ENCODE results near the gene CIAO1. TPM values are rescaled to one million over a fixed set of nuclear protein-coding genes. Genes with fewer than 3 reads are reported as not detected.

CIAO1 gene
- total RNA-seq, 3 donors from 2014 or later (not counting 1 experiment from before 2014, with no cell fraction given): 74.9 to 109 (median 106) TPM

GRCh38 chr2:96274355-96275056, 8.5 kb downstream of the CIAO1 start:
- TF ChIP-seq CTCF (IDR thresholded peaks at IDR 0.05): no peak
- no peaks in the 10 kb centered on the region for H3K27me3 Mint-ChIP-seq (ENCODE audit: low read depth in 2 of 2)
- H3K4me3 Mint-ChIP-seq: no peak overlapping the region
- no peaks in the 10 kb centered on the region for H3K9me3 ChIP-seq (ENCODE audit: control insufficient read depth, insufficient read depth, low read length)
- no peaks in the 10 kb centered on the region for H3K4me1 Mint-ChIP-seq
- ATAC-seq (no peak), DNase-seq (no peak)
- 97% methylated on average over 7 of the region's 7 CpGs for WGBS (ENCODE audit: insufficient coverage)
- H3K27ac Mint-ChIP-seq: peak overlapping the region in 1 of 2 donors; percentile 43
- no peaks in the 10 kb centered on the region for H3K27me3 ChIP-seq (ENCODE audit: control insufficient read depth, insufficient read depth, low read length)
- H3K27ac ChIP-seq (ENCODE audit: low read length): no peak overlapping the region
- H3K4me3 ChIP-seq (ENCODE audit: low read length): no peak overlapping the region
- H3K4me1 ChIP-seq (ENCODE audit: control insufficient read depth, insufficient read depth, low read length): no peaks in the 10 kb centered on the region
- H3K9me3 Mint-ChIP-seq: no peaks in the 10 kb centered on the region
- peaks cover 18% of the 10 kb centered on the region for H3K36me3 Mint-ChIP-seq
- H3K36me3 ChIP-seq (ENCODE audit: control insufficient read depth, insufficient read depth, low read length): peaks cover 78% of the 10 kb centered on the region
- intact Hi-C loops (cut with micrococcal nuclease): no loop called here

- Mint-ChIP-seq H3K36me3 (peaks cover 19% of the 10 kb centered on the region), H3K27ac (no peak overlapping the region), H3K27me3 (ENCODE audit: low read depth in 2 of 2) (no peaks in the 10 kb centered on the region), H3K9me3 (no peaks in the 10 kb centered on the region), H3K4me1 (no peaks in the 10 kb centered on the region), H3K4me3 (no peak overlapping the region)
- no peak overlapping the region for H3K27ac ChIP-seq (ENCODE audit: low read length)
- no peak for TF ChIP-seq CTCF (IDR thresholded peaks at IDR 0.05)
- H3K4me3 ChIP-seq (ENCODE audit: low read length): no peak overlapping the region
- peaks cover 78% of the 10 kb centered on the region for H3K36me3 ChIP-seq (ENCODE audit: control insufficient read depth, insufficient read depth, low read length)
- H3K9me3 ChIP-seq (ENCODE audit: control insufficient read depth, insufficient read depth, low read length): no peaks in the 10 kb centered on the region
- ATAC-seq (no peak), DNase-seq (no peak)
- no peaks in the 10 kb centered on the region for H3K4me1 ChIP-seq (ENCODE audit: control insufficient read depth, insufficient read depth, low read length)
- intact Hi-C loops (cut with micrococcal nuclease): no loop called here
- 96% methylated on average over 21 of the region's 21 CpGs for WGBS (ENCODE audit: insufficient coverage)
- H3K27me3 ChIP-seq (ENCODE audit: control insufficient read depth, insufficient read depth, low read length): no peaks in the 10 kb centered on the region
These were observed 10.9 kb downstream of the CIAO1 start for GRCh38 chr2:96276787-96277499.

- Mint-ChIP-seq H3K36me3 (peaks cover 39% of the 10 kb centered on the region), H3K9me3 (no peaks in the 10 kb centered on the region), H3K27me3 (ENCODE audit: low read depth in 2 of 2) (no peaks in the 10 kb centered on the region), H3K4me1 (no peaks in the 10 kb centered on the region), H3K4me3 (no peak overlapping the region), H3K27ac (peak overlapping the region in 1 of 2 donors; percentile 35)
- Histone ChIP-seq H3K27ac (ENCODE audit: low read length) (no peak overlapping the region), H3K9me3 (ENCODE audit: control insufficient read depth, insufficient read depth, low read length) (no peaks in the 10 kb centered on the region), H3K4me1 (ENCODE audit: control insufficient read depth, insufficient read depth, low read length) (no peaks in the 10 kb centered on the region), H3K36me3 (ENCODE audit: control insufficient read depth, insufficient read depth, low read length) (peaks cover 99% of the 10 kb centered on the region), H3K27me3 (ENCODE audit: control insufficient read depth, insufficient read depth, low read length) (no peaks in the 10 kb centered on the region), H3K4me3 (ENCODE audit: low read length) (no peak overlapping the region)
- no peak for ATAC-seq
- TF ChIP-seq CTCF (IDR thresholded peaks at IDR 0.05): no peak
- WGBS (ENCODE audit: insufficient coverage): 84% methylated on average over 6 of the region's 6 CpGs
- no peak for DNase-seq
- intact Hi-C loops (cut with micrococcal nuclease): no loop called here
These were observed 21.3 kb downstream of the CIAO1 start for GRCh38 chr2:96287273-96287856.

All from natural killer cell (primary cell).